ENCODE results near the gene SLCO3A1. TPM values are rescaled to one million over a fixed set of nuclear protein-coding genes. Genes with fewer than 3 reads are reported as not detected.

Gene SLCO3A1
- total and polyA plus RNA-seq, 2 of the 8 experiments (the other 6 are each of a cell fraction or from before 2014, with no cell fraction given) = 15.1 to 20.4 TPM

GRCh38 chr15:92069308-92070250 lies 216.1 kb downstream of the SLCO3A1 start:
- Histone ChIP-seq H3K4ac (replicated peaks; ENCODE audit: insufficient read length, low read depth, low read length) (no peak overlapping the region), H2BK12ac (ENCODE audit: low read depth, low read length) (no peak overlapping the region), H2BK120ac (replicated peaks; ENCODE audit: low read depth, low read length) (no peak overlapping the region), H3K4me1 (replicated peaks in 1 of 4; ENCODE audit: control insufficient read depth in 3 of 4, insufficient read depth in 4 of 4, low read length in 3 of 4) (peaks cover 0 to 2% (median 0%) of the 10 kb centered on the region in 4 experiments; a peak in 4 of 7 replicates), H3K23ac (ENCODE audit: insufficient read length) (no peak overlapping the region), H3K79me2 (ENCODE audit: control insufficient read depth in 1 of 2, insufficient read depth in 2 of 2, low read length in 2 of 2) (no peaks in the 10 kb centered on the region), H3K4me3 (ENCODE audit: extremely low read depth in 1 of 4, insufficient read depth in 2 of 4, low read depth in 3 of 4, low read length in 4 of 4) (no peak overlapping the region), H3K18ac (ENCODE audit: extremely low read depth, low read length) (no peak overlapping the region), H3K27ac (ENCODE audit: low read depth, low read length) (no peak overlapping the region), H3K9ac (replicated peaks in 1 of 4; ENCODE audit: extremely low read depth in 1 of 4, low read depth in 3 of 4, low read length in 3 of 4) (no peak overlapping the region), H2BK20ac (ENCODE audit: low read length) (no peak overlapping the region), H4K91ac (replicated peaks; ENCODE audit: insufficient read length, low read length) (no peak overlapping the region), H2AFZ (ENCODE audit: low read length) (no peak overlapping the region), H2AK5ac (ENCODE audit: low read depth, low read length) (no peak overlapping the region), H3K4me2 (ENCODE audit: insufficient read depth in 1 of 2, low read depth in 2 of 2, low read length in 2 of 2) (no peak overlapping the region), H4K20me1 (replicated peaks in 1 of 2; ENCODE audit: control insufficient read depth in 1 of 2, insufficient read depth in 2 of 2, low read length in 2 of 2) (no peaks in the 10 kb centered on the region), H3K56ac (replicated peaks; ENCODE audit: insufficient read length, low read depth, low read length) (no peak overlapping the region), H3K27me3 (replicated peaks in 1 of 4; ENCODE audit: control insufficient read depth in 3 of 4, extremely low read depth in 1 of 4, insufficient read depth in 3 of 4, low read length in 3 of 4) (no peaks in the 10 kb centered on the region), H4K8ac (ENCODE audit: extremely low read depth, insufficient read depth, low read length) (no peak overlapping the region), H3K79me1 (ENCODE audit: low read depth, low read length) (no peaks in the 10 kb centered on the region), H3K9me3 (ENCODE audit: insufficient read depth in 2 of 2, low read depth in 1 of 2, low read length in 1 of 2) (no peaks in the 10 kb centered on the region), H3K14ac (ENCODE audit: insufficient read length) (no peak overlapping the region), H3K23me2 (ENCODE audit: low read depth, low read length) (no peaks in the 10 kb centered on the region), H2BK5ac (ENCODE audit: low read depth, low read length) (no peak overlapping the region), H2BK15ac (ENCODE audit: low read length) (no peak overlapping the region), H3K36me3 (ENCODE audit: control insufficient read depth in 2 of 4, insufficient read depth in 4 of 4, low read length in 3 of 4) (no peaks in the 10 kb centered on the region), H4K5ac (ENCODE audit: insufficient read length, low read depth, low read length) (no peak overlapping the region)
- 92% methylated on average over 20 of the region's 20 CpGs; no CpG with 5 or more reads in 1 of the 2 experiments for WGBS, 2 experiments (ENCODE audit: extremely low coverage in 1 of 2, insufficient coverage in 1 of 2, insufficient read length in 1 of 2, insufficient replicate concordance in 2 of 2, low coverage in 1 of 2, low lambda C conversion rate in 2 of 2, missing lambda C conversion rate in 1 of 2)
- FAIRE-seq = no peak
- no peak for DNase-seq (ENCODE audit: low read depth in 1 of 2, low spot score in 2 of 2)
- ChIA-PET POLR2A (ENCODE audit: partially characterized antibody) (no interaction called here), CTCF (ENCODE audit: partially characterized antibody) (interaction anchor here (0.7 to 3.9 kb wide), 5 partner anchors 9 to 363 kb away, joined by 3 to 40 read pairs (median 3); no protein-coding TSS in a partner anchor)
- TF ChIP-seq GTF2F1 (IDR thresholded peaks at IDR 0.05; ENCODE audit: borderline replicate concordance, low read depth, low read length) = no peak
- no peak for TF ChIP-seq MAX (IDR thresholded peaks at IDR 0.05)
- TF ChIP-seq FOSL1 (IDR thresholded peaks at IDR 0.05; ENCODE audit: insufficient read depth, low read depth, low read length) = no peak
- no peak for TF ChIP-seq SIN3A (conservative IDR thresholded peaks at IDR 0.05 in 1 of 2, IDR thresholded peaks at IDR 0.05 in 1 of 2; ENCODE audit: low read depth in 1 of 2, low read length in 2 of 2)
- no peak for TF ChIP-seq ASH2L (IDR thresholded peaks at IDR 0.05; ENCODE audit: low read length)
- no peak for TF ChIP-seq POLR2A (IDR thresholded peaks at IDR 0.05; ENCODE audit: control extremely low read depth in 1 of 2, low read depth in 2 of 2, low read length in 2 of 2)
- no peak for TF ChIP-seq TAF7 (optimal IDR thresholded peaks at IDR 0.05; ENCODE audit: borderline replicate concordance, low read depth, low read length)
- TF ChIP-seq RNF2 (IDR thresholded peaks at IDR 0.05; ENCODE audit: borderline replicate concordance, low read depth, low read length, missing control alignments, poor library complexity, severe bottlenecking) = no peak
- TF ChIP-seq NRF1 (IDR thresholded peaks at IDR 0.05; ENCODE audit: low read depth, low read length) = no peak
- TF ChIP-seq ATF3 (IDR thresholded peaks at IDR 0.05; ENCODE audit: insufficient read depth, low read depth, low read length) = no peak
